Astrocyte (in vitro differentiated cells and primary cell): ENCODE data around the gene CENPX. TPM values are rescaled to one million over a fixed set of nuclear protein-coding genes. Genes with fewer than 3 reads are reported as not detected.

Experiments used
- DNase-seq: peaks from one replicate; pipeline ENCODE4 v3.0.0-alpha.2; 2010; ENCODE audit warnings: low read depth
- FAIRE-seq: peaks from 2 replicates; lab custom pipeline; 2011; peaks lifted over from hg19 to GRCh38; lab: Jason Lieb, UNC
- H2AFZ ChIP-seq: 2 replicates; pipeline ENCODE4 v1.6.0; 2012; ENCODE audit warnings: low read depth, low read length, inconsistent platforms
- H3K27ac ChIP-seq: 2 replicates; pipeline ENCODE4 v1.5.1; 2011; ENCODE audit warnings: low read depth, low read length, inconsistent platforms
- H3K27me3 ChIP-seq: 2 replicates; pipeline ENCODE4 v1.6.0; 2011; ENCODE audit warnings: low read length, inconsistent platforms; ENCODE audit not compliant: insufficient read depth
- H3K36me3 ChIP-seq: 2 replicates; pipeline ENCODE4 v1.5.1; 2011; ENCODE audit warnings: low read length, inconsistent platforms; ENCODE audit not compliant: insufficient read depth
- H3K4me1 ChIP-seq: 2 replicates; pipeline ENCODE4 v1.5.1; 2011; ENCODE audit warnings: low read length, inconsistent platforms; ENCODE audit not compliant: insufficient read depth
- H3K4me2 ChIP-seq: 2 replicates; pipeline ENCODE4 v1.6.0; 2012; ENCODE audit warnings: low read length, inconsistent platforms
- H3K4me3 ChIP-seq: 2 replicates; pipeline ENCODE4 v1.5.1; 2011; ENCODE audit warnings: low read depth, mild to moderate bottlenecking, low read length, inconsistent platforms; ENCODE audit not compliant: insufficient read depth
- H3K79me2 ChIP-seq: 2 replicates; pipeline ENCODE4 v1.6.0; 2012; ENCODE audit warnings: mild to moderate bottlenecking, low read length, inconsistent platforms; ENCODE audit not compliant: insufficient read depth
- H3K9ac ChIP-seq: 2 replicates; pipeline ENCODE4 v1.6.0; 2012; ENCODE audit warnings: mild to moderate bottlenecking, low read length, inconsistent platforms
- H3K9me3 ChIP-seq: 2 replicates; pipeline ENCODE4 v1.5.1; 2012; ENCODE audit warnings: low read depth, mild to moderate bottlenecking, low read length, inconsistent platforms; ENCODE audit not compliant: insufficient read depth
- H4K20me1 ChIP-seq: 2 replicates; pipeline ENCODE4 v1.6.0; 2012; ENCODE audit warnings: low read length, inconsistent platforms; ENCODE audit not compliant: insufficient read depth
- H3K27ac Mint-ChIP-seq: one replicate; pipeline ENCODE4 v1.8.0; 2021; ENCODE audit warnings: mild to moderate bottlenecking, mixed read lengths; ENCODE audit not compliant: unreplicated experiment
- H3K27me3 Mint-ChIP-seq: one replicate; pipeline ENCODE4 v1.8.0; 2021; ENCODE audit warnings: low read depth, mixed read lengths; ENCODE audit not compliant: unreplicated experiment
- H3K36me3 Mint-ChIP-seq: one replicate; pipeline ENCODE4 v1.8.0; 2021; ENCODE audit warnings: low read depth, mixed read lengths; ENCODE audit not compliant: unreplicated experiment
- H3K4me1 Mint-ChIP-seq: one replicate; pipeline ENCODE4 v1.8.0; 2021; ENCODE audit warnings: low read depth, mixed read lengths; ENCODE audit not compliant: unreplicated experiment
- H3K4me3 Mint-ChIP-seq: one replicate; pipeline ENCODE4 v1.8.0; 2021; ENCODE audit warnings: mild to moderate bottlenecking, moderate library complexity, mixed read lengths; ENCODE audit not compliant: unreplicated experiment
- H3K9me3 Mint-ChIP-seq: one replicate; pipeline ENCODE4 v1.8.0; 2021; ENCODE audit warnings: mild to moderate bottlenecking, mixed read lengths; ENCODE audit not compliant: unreplicated experiment
- CTCF ChIP-seq: IDR thresholded peaks from 2 replicates; pipeline ENCODE4 v1.5.1; 2011; ENCODE audit warnings: low read depth, mild to moderate bottlenecking, inconsistent platforms, low read length, moderate library complexity; ENCODE audit not compliant: insufficient read depth
- EZH2 ChIP-seq: IDR thresholded peaks from 2 replicates; pipeline ENCODE4 v1.6.1; 2012; ENCODE audit warnings: mild to moderate bottlenecking, low read length, inconsistent platforms; ENCODE audit not compliant: insufficient read depth
- total RNA-seq: library from RNA; stranded (reverse); gene quantifications from 2 replicates; pipeline ENCODE4 v1.2.1, GENCODE V29; 2021

The CENPX gene
- total RNA-seq, 1 donor from 2014 or later: 26.7 TPM

DNA sequence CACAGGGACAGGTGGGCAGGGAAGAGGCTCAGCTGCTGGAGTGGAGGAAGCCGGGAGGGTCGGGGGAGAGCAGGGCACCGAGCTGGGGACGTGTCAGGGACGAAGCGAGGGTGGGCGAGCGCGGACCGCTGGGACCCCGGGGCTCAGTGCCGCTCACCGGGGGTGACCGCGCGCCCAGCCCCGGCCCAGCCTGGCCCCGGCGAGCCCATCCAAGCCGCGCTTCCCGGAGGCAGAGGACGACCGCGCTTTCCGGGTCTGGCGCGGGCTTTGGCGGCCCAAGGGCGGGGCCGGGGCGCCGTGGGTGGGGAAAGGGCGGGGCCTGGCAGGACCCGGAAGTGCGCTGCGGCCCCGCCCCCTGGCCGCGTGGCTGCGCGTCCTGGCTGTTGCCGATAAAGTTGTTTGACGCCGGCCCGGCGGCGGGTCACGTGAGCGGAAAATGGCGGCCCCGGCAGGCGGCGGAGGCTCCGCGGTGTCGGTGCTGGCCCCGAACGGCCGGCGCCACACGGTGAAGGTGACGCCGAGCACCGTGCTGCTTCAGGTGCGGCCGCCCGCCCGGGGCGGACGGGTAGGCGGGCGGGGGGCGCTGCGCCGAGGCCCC is 45.4 kb downstream of the CENPX start, which contains the start of gene ASPSCR1:
ASPSCR1 (plus strand) TSS at position 419 of the 598 bp plus-strand sequence; CDS start at position 437, 18 bp downstream.
- Histone ChIP-seq H3K27ac (peak within 1 kb of the TSS; percentile 94), H3K79me2 (peaks cover 7% of the 10 kb centered on the region), H3K4me3 (peak within 1 kb of the TSS; percentile 65), H3K9ac (peak within 1 kb of the TSS; percentile 92), H4K20me1 (peaks cover 6% of the 10 kb centered on the region), H3K36me3 (peaks cover 7% of the 10 kb centered on the region), H3K4me2 (peak within 1 kb of the TSS; percentile 97), H3K9me3 (peaks cover 2% of the 10 kb centered on the region), H2AFZ (peak within 1 kb of the TSS; percentile 96), H3K4me1 (peaks cover 7% of the 10 kb centered on the region), H3K27me3 (no peaks in the 10 kb centered on the region)
- Mint-ChIP-seq H3K27ac (peak within 1 kb of the TSS; percentile 91), H3K4me3 (peak within 1 kb of the TSS; percentile 91), H3K27me3 (no peaks in the 10 kb centered on the region), H3K4me1 (peaks cover 7% of the 10 kb centered on the region), H3K36me3 (peaks cover 4% of the 10 kb centered on the region), H3K9me3 (peaks cover 6% of the 10 kb centered on the region)
- FAIRE-seq: no peak
- TF ChIP-seq CTCF (no peak), EZH2 (no peak)
- peak; percentile 76 for DNase-seq

DNA sequence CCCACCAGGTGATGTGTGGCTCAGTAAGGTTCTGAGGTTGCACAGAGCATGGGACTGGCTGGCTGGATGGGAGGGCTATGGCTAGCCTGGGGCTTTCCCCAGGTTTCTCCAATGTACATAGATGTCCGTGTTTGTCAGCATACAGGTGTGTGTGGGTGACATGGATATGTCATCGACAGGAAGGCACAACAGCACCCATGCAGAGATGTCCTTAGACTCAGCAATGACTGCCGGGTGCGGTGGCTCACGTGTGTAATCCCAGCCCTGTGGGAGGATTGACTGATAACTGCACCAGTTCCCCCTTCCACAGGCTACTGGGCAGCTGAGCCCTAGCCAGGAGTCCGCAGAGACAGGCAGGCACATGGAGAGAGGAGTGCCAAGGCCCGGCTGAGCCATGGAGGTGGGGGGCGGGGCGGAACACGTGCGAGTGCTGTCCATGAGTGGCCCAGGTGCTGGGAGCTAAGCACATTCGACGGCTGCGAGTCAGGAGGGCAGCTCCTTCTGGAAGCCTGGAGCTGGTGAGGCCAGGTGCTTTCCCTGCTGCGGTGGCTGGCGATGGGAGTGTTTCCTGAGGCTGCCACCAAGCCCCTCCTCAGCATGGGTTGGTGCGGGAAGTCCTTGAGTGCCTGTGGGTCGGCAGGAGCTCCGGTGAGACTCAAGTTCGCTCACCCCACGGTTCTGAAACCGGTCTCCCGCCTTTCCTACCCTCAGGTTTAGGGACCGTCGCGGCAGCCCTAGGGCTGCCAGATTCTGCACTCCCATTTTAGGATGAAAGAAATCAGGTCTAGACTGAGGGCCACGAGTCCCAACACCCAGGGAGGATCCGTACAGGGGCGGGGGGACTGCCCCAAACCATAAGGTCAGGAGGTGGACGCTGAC is 46.1 kb downstream of the CENPX start:
- Histone ChIP-seq H3K79me2 (peaks cover 7% of the 10 kb centered on the region), H3K27me3 (no peaks in the 10 kb centered on the region), H2AFZ (peak overlapping the region; percentile 96), H3K9ac (peak overlapping the region; percentile 92), H3K4me1 (peaks cover 7% of the 10 kb centered on the region), H3K4me2 (peak overlapping the region; percentile 97), H3K4me3 (peak overlapping the region; percentile 65), H3K9me3 (peaks cover 2% of the 10 kb centered on the region), H3K27ac (peak overlapping the region; percentile 52), H3K36me3 (peaks cover 7% of the 10 kb centered on the region), H4K20me1 (peaks cover 6% of the 10 kb centered on the region)
- FAIRE-seq (no peak), DNase-seq (no peak)
- Mint-ChIP-seq H3K4me3 (peak overlapping the region; percentile 91), H3K27me3 (no peaks in the 10 kb centered on the region), H3K27ac (peak overlapping the region; percentile 91), H3K36me3 (peaks cover 4% of the 10 kb centered on the region), H3K9me3 (peaks cover 8% of the 10 kb centered on the region), H3K4me1 (peaks cover 7% of the 10 kb centered on the region)
- no peak for TF ChIP-seq CTCF
- TF ChIP-seq EZH2: no peak
